ENCODE measurements around the gene CNKSR2.

- TF ChIP-seq MED1 (CRISPR knock-in tag; IDR thresholded peaks at IDR 0.05) (no peak), NFIB (CRISPR knock-in tag; IDR thresholded peaks at IDR 0.05; ENCODE audit: borderline replicate concordance) (no peak)
- TF ChIP-seq, protein P1, sequence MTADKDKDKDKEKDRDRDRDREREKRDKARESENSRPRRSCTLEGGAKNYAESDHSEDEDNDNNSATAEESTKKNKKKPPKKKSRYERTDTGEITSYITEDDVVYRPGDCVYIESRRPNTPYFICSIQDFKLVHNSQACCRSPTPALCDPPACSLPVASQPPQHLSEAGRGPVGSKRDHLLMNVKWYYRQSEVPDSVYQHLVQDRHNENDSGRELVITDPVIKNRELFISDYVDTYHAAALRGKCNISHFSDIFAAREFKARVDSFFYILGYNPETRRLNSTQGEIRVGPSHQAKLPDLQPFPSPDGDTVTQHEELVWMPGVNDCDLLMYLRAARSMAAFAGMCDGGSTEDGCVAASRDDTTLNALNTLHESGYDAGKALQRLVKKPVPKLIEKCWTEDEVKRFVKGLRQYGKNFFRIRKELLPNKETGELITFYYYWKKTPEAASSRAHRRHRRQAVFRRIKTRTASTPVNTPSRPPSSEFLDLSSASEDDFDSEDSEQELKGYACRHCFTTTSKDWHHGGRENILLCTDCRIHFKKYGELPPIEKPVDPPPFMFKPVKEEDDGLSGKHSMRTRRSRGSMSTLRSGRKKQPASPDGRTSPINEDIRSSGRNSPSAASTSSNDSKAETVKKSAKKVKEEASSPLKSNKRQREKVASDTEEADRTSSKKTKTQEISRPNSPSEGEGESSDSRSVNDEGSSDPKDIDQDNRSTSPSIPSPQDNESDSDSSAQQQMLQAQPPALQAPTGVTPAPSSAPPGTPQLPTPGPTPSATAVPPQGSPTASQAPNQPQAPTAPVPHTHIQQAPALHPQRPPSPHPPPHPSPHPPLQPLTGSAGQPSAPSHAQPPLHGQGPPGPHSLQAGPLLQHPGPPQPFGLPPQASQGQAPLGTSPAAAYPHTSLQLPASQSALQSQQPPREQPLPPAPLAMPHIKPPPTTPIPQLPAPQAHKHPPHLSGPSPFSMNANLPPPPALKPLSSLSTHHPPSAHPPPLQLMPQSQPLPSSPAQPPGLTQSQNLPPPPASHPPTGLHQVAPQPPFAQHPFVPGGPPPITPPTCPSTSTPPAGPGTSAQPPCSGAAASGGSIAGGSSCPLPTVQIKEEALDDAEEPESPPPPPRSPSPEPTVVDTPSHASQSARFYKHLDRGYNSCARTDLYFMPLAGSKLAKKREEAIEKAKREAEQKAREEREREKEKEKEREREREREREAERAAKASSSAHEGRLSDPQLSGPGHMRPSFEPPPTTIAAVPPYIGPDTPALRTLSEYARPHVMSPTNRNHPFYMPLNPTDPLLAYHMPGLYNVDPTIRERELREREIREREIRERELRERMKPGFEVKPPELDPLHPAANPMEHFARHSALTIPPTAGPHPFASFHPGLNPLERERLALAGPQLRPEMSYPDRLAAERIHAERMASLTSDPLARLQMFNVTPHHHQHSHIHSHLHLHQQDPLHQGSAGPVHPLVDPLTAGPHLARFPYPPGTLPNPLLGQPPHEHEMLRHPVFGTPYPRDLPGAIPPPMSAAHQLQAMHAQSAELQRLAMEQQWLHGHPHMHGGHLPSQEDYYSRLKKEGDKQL (CRISPR knock-in tag; IDR thresholded peaks at IDR 0.05; ENCODE audit: low read depth), result no peak
Observed at GRCh38 chrX:21656587-21657317, 282.5 kb downstream of the CNKSR2 start.

Data from HepG2 (cell line).